Kidney capillary endothelial cell (primary cell): ENCODE measurements around the gene GADL1.
A peak's percentile ranks its signal among the peaks of the same experiment; 100 is the strongest.

Experiments
- DNase-seq: peaks from one replicate; pipeline ENCODE4 v3.0.0-alpha.2; 2018; ENCODE audit warnings: low spot score

Gene GADL1

GRCh38 chr3:30754426-30754825 lies 140.0 kb downstream of the GADL1 start:
- DNase-seq: no peak

DNA sequence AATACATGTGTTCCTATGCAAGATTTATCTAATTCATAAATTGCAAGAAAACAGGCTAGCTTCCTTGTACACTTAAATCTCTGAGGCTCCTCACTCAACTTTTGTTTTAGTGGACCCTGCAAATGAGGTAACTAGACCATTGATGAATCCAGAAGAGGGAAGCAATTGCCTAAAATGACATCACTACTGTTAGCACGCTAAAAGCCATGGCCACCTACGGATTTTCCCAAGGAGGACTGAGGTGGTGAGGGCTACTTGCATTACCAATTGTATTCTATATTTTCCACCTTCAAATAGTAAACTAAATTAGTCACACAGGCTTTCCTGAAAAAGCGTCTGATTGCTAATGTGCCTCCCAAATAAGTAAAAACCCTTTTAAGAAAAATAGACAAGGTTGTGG lies 140.7 kb downstream of the GADL1 start:
- DNase-seq: no peak

GRCh38 chr3:30752970-30753369 lies 141.5 kb downstream of the GADL1 start:
- no peak for DNase-seq

- DNase-seq: no peak
Measured at GRCh38 chr3:30752491-30752890, 142.0 kb downstream of the GADL1 start.

GRCh38 chr3:30751610-30752299 lies 142.7 kb downstream of the GADL1 start:
- peak; percentile 42 for DNase-seq

DNA sequence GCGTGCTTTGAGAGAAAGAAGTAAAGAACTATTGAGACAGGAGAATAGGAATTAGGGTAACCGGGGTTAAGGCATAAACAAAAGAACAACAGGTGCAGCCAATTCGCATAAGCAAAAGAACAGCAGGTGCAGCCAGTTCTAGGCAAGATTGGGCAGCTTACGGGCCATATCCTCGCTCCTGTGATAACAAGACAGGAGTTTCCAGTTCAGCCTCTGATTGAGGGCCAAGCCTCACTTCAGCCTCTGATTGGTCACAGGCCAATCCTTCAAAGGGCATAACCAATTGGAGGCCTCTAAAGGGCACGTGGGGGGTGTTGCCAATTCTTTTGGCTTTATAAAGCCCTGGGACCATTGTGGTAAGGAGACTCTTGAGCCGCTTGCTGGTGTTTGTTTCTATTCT lies 143.5 kb downstream of the GADL1 start:
- DNase-seq: no peak

GRCh38 chr3:30749230-30749629 lies 145.2 kb downstream of the GADL1 start:
- DNase-seq: no peak

DNA sequence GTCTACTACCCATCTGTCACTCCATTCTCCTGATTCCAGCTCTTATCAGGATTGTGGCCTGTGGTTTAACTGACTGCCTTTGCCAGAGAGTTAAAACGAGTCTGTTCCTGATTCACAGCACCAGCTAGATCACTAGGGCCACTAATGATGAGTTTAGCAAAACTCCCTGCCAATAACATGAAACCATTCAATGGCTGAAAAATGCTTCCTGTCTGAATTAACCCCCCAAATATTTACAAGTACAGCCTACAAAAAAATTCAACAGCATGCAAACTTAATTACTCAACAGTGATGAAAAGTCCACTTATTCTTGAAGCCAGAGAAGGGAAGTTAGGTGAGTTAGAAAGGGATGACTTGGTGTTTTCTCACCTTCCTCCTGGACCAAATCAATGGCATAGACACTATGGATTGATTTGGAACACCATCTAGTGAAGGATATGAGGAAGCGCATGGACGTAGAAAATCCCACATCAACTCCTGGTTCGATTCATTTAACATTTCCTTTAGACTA lies 146.6 kb downstream of the GADL1 start:
- peak; percentile 60 for DNase-seq

DNA sequence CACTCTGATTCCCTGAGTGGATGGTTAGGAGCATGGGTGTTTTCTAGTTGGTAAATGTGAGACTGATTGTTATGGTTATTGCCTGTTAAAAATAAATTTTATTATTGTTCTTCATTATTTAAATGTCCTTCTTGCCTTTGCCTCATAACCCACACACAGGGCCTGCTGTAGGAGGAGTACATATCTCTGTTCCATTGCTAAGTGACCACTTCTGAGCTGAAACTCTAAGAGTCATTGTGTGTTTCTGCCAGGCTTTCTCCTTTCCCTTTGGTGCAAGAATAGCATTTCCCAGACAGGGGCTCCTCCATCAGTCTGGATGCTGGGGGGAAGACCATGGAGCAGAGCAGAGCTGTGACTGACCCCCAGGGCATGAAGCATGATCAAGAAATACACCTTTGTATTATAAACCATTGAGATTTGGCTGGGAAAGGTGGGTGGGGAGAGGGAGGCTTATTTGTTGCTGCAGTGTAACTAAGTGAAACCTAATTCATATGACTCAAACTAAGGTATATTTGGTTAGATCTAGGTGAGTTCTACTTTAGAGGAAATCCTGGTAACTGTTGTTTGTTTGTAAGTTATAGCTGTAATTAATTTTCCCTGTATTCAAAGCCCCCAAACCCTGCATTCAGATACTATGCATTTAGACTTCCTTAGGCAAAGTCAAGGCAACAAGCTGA lies 150.7 kb downstream of the GADL1 start:
- no peak for DNase-seq

- DNase-seq: no peak
Measured at GRCh38 chr3:30742796-30743619, 151.5 kb downstream of the GADL1 start.

GRCh38 chr3:30741889-30742288 lies 152.6 kb downstream of the GADL1 start:
- no peak for DNase-seq

DNA sequence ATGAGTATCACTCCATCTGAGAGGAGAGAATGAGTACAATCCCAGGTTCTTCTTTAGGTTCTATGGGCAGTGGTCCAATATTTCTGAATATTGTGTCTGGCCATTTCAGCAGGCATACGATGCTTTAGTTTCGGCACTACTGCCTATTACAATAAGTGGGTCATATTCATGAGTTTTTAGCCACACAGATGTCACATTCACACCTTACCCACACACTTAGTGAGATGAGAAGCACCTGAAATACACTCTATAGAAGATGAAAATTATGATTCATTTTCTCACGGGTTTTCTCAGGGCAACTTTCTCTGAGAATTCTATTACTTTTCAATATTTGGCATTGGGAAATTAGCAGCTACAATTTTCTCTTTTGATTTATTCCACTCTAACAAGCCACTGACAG lies 155.9 kb downstream of the GADL1 start:
- no peak for DNase-seq

- DNase-seq: no peak
Measured at GRCh38 chr3:30737743-30738499, 156.5 kb downstream of the GADL1 start.

DNA sequence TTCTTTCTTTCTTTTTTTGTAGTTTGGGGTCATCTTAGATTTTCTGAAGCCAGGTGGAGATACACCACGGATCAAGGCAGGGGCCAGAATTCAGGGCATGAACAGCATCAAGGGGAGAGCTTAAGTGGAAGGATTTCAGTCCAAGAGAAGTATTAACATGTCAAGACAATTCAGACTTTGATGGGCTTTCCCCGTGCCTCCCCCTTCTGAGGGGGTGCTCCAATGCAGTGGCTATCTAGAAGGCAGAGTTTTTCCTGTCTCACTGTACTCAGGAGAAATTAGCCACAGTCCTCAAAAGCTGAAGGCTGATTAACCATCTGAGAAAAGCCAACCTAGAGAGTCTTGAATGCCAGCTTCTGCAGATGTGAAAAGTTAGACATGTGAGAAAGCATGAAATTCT lies 160.8 kb downstream of the GADL1 start:
- no peak for DNase-seq

DNA sequence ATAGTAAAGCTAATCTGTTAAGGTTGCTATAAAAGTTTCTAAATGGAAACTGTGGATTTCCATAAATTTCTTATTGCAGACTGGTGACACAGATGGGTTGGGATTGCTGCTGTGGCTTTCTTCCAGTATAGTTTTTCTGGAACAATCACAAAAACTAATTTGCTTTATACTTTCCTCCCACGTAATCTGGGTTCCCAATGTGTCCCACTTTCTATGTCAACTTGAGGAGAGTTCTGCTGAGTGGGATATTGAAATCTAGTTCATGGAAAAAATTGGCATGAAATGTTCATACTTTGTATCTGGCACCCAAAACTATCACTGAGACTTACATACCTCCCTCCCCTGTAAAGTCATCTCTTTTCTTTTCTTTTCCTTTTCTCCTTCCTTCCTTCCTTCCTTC lies 161.3 kb downstream of the GADL1 start:
- DNase-seq: no peak

DNA sequence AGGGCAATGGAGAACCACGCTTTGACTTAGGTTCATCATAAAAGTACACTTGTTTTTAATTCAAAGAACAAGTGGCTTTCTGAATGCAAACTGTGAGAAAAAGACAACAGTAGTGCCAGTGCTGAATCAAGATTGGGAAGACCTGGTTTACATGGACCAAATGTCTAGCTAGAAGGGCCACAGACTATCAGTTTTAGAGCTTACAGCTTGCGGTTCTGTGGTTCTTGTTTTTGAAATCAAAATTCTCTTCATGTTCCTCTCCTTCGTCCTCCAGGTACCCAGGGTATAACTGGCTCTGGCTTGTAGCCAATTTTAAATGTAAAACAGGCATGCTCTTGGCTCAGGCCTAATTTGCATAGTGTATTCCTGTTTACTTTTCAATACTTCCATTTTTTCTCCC lies 163.5 kb downstream of the GADL1 start:
- no peak for DNase-seq

DNA sequence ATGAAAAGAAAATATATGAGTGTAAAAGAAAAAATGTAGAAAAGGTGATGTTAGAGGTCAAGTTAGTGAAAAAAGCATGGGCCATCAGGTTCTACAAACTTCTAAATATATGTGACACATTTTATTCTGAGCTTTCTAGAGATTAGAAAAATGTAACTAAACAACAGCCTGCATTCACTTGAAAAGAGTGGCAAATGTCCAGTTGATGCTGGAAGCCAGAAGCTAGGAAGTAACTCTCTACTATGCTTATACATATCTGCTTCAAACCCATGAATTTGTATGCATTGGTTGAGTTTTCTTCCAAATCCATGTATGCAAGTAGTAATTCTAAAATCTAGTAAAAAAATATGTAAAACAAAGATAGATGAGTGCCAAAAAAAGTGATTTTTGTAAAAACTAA lies 164.5 kb downstream of the GADL1 start:
- no peak for DNase-seq

- DNase-seq: no peak
Measured at GRCh38 chr3:30729512-30729911, 164.9 kb downstream of the GADL1 start.

DNA sequence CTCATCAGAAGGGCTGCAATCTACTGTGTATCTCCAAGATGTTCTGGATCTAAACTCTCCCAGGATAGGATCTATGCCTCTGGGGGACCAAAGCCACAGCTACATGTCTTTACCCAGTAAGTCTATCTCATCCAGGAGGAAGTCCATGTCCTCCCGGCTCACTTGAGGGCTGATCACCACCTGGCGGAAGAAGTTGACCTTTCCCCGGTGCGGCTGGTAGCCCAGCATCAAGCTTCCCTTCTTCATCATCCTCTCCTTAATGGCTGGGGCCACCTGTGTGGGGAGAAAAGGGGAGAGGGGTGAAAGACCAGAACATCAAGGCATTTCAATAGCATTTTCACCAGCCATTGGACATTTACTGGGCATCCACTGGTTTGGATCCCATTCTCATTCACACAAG lies 166.3 kb downstream of the GADL1 start:
- DNase-seq: no peak

DNA sequence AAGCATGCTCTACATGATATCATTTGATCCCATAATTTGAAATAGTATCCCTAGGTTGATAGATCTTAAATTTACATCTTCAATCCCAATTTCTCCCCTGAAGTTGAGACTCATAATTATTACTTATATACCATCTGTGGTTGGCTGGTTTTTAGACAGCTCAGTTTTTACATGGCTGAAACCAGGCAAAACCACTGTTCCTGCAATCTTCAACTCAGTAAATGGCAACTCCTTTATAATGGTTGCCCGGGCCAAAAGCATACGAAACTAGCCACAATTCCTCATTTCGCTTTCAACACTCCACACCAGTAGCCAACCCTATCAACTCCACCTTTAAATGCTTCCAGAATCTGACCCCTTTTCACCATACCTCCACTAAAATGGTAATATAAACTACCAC lies 169.6 kb downstream of the GADL1 start:
- DNase-seq: no peak

DNA sequence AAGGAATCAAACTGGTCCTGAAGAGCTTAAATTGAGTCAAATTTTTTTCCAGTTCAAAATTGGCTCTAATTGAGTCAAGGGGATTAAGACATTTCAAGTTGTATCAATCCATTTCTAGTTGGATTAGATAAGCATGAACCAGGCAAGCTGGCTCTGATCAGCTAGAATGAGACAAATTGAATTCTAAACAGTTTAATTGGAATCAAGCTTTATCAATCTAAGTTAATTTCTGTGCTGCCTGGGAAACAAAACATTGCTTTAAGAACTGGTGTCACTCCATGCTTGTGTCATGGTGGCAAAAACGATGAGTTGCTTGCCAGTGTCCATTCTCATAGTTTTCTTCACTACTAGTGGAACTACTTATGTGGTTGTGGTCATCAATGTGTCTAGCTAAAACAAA lies 171.2 kb downstream of the GADL1 start:
- no peak for DNase-seq

GRCh38 chr3:30721314-30721634 lies 173.2 kb downstream of the GADL1 start:
- no peak for DNase-seq
